ENCODE data around the gene DGKI.

DNA sequence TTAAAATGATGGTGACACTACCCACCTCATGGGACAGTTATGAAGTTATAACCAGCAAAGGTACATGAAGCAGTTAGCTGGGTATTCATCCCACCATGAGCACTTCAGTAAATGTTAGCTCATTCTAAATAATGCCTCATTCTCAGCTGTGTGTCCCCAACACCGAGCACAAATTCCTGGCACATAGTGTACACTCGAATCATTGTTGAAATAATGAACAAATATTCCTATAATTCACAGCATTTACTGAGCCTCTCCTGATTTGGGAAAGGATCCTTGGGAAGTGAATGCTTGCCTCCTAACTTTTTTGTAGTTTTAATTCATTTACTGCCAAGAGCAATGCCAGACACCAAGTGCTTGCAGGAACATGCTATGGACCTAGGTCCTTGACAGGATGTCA, 235.2 kb downstream of the DGKI start:
- TF ChIP-seq, protein P1, sequence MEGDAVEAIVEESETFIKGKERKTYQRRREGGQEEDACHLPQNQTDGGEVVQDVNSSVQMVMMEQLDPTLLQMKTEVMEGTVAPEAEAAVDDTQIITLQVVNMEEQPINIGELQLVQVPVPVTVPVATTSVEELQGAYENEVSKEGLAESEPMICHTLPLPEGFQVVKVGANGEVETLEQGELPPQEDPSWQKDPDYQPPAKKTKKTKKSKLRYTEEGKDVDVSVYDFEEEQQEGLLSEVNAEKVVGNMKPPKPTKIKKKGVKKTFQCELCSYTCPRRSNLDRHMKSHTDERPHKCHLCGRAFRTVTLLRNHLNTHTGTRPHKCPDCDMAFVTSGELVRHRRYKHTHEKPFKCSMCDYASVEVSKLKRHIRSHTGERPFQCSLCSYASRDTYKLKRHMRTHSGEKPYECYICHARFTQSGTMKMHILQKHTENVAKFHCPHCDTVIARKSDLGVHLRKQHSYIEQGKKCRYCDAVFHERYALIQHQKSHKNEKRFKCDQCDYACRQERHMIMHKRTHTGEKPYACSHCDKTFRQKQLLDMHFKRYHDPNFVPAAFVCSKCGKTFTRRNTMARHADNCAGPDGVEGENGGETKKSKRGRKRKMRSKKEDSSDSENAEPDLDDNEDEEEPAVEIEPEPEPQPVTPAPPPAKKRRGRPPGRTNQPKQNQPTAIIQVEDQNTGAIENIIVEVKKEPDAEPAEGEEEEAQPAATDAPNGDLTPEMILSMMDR (IDR thresholded peaks at IDR 0.05; ENCODE audit: low read depth, low read length), result no peak
- TF ChIP-seq EZH2phosphoT487 (IDR thresholded peaks at IDR 0.05; ENCODE audit: low read depth), result no peak
